Iris pigment epithelial cell (primary cell): Measurements from ENCODE around the gene MAGI1.

Source experiments
- DNase-seq: peaks from one replicate; pipeline ENCODE4 v3.0.0-alpha.2; 2011; ENCODE audit warnings: low read depth

Gene MAGI1

DNA sequence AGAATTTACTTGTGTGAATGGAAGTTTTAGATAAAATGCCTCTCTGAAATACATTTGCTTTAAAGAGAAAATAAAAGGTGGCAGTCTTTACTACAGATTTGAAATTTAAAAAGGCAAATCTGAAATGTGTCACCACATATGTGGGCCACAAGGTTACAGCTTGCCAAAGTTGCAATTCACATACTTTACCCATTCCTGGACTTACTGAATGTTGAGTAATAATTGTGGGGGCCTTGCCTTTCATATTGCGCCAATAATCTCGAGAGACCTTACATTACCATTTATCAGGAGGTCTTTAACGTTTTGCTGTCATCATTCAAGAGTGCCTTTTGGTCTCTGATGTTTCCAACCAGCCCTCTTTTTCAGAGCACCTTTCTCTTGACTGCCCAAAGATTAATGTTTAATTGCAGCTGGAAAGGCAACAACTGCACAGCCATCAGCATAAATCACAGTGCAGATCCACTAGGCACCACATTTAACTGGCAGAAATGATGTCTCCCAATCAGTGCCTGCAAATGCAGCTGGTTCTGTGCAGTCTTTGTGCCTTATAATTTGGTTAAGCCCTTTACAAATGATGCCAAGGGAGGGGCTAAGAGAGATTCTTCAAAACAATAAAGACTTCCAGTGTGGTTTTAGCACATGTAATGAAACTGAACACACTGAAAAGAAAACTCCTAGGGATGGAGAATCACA lies 206.8 kb downstream of the MAGI1 start:
- peak; percentile 86 for DNase-seq

DNA sequence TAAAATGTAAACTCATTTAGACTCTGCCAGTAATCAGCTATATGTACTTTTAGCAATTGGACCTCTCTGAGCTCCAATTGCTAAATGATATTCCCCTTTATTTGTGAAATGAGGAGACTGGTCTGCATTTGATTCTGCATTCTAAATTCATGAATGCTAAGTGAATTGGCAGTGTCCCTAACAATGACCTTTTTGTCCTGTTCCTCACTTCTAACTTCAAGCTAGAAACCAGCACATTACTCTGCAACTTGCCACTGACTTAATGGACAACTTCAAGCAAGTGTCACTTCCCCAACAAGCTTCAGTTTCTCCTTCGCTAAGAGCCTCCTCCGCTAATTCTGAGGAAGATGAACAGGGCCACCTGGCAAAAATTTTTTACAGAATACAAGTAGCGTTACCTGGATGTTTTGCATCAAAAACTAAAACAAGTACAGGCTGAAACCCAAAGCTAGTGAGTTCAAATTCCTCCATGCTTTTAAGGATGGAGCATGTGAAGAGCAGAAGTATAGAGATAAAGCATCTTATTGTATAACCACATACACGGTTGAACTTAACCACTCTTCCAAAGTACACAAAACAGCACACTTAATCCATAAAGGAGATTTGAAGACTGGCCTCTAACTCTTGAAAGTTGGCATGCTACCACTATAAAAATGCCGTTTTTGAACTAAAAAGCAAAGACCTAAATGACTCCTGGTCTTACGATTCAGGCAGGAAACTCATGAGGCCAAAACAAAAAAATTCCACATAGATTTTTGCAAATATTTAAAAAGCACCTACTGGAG lies 207.6 kb downstream of the MAGI1 start:
- DNase-seq, result peak; percentile 35

DNA sequence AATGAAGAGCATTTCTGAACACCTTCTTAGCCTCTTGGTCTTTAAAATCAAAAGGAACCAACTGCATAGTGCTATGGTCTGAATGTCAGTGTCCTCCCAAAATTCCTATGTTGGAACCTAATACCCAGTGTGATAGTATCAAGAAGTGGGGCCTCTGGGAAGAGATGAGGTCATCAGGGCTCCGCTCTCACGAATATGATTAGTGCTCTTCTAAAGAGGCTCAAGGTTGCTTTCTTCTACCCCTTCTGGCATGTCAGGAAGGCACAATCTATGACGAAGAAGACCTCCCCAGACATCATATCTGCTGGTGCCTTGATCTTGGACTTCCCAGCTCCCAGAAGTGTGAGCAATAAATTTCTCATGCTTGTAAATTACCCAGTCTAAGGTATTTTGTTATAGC lies 209.5 kb downstream of the MAGI1 start:
- DNase-seq, result no peak

DNA sequence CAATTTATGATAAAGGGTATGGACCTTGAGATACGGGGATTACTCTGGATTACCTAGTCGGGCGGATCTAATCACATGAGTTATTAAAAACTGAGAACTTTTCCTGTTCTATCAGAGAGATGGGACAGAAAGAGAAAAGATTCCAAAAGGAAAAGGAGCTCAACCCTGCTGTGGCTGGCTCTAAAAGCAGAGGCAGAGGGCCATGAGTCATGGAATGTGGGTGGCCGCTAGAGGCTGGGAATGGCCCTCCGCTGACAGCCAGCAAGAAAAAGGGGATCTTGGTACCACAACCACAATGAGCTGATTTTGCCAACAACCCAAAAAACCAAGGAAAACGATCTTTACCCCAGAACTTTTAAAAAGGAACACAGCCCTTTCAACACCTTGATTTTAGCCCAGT lies 210.0 kb downstream of the MAGI1 start:
- DNase-seq, result peak; percentile 46

DNA sequence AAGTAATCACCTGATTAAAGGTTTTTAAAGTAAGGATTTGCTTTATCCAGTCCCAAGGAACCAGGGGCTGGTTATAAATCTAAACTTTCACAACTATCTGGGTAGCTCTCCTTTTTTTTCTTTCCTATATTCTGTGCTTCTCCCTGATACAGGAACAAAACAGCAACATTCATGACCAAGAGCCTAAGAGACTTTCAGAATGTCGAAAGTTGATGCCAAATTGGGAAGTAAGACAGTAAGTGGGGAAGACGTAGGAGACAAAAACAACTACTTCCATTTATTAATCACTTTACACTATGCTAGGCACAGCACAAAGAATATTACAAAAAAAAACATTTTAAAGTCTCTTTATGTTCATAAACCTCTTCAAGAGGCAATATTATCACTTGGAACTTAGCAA lies 211.6 kb downstream of the MAGI1 start:
- DNase-seq, result no peak

DNA sequence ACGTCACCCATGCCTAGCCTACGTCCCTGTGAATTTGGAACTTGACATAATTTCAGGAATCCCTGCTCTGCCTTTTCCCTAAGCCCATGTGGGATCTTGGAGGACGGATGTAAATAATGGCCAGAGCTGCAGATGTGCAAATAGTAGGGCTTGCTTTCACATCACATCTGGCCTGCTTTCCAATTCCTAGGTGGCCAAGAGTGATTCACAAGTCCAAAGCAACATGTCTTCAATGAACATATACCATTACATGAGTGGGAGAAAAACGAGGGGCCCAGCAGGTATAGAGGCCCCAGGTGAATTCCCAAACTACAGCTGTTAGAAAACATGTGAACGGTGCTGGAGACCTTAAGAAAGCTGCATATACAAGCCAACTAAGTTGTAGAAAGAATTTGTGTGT lies 214.6 kb downstream of the MAGI1 start:
- DNase-seq, result no peak

DNA sequence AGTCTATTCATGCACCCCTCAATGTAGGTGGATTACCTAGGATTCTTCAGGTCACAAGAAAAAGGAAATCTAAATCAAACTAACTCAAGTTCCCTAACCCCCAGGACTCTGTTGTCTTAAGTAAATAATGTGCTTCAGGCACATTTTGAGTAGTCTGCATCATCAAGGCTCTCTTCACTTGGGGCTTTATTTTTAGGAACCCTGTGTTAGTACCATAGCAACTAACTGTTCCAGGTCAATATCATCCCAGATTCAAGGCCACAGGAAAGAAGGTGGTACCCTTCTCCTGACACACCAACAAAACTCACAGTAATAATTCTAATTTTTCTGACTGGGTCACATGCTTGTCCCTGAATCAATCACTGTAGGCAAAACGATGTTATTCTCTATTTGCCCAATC lies 218.1 kb downstream of the MAGI1 start:
- no peak for DNase-seq

DNA sequence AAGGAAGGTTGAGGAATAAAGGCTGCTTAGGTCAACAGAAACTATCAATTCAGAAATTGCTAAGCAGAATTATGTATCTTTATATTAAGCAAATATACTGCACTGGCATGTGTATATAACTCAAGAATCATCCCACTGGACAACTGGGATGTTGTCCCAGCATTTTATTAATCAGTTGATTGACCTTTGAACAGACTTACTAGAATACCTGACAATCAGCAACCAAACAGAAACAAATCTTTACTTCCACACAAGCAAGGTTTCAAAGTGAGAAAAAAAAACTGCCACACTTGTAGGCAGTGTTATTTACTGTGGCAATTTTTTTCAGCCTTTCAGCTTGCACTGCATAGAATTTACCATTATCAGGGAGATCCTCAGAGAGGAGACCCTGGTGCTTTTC lies 218.8 kb downstream of the MAGI1 start:
- DNase-seq, result no peak

DNA sequence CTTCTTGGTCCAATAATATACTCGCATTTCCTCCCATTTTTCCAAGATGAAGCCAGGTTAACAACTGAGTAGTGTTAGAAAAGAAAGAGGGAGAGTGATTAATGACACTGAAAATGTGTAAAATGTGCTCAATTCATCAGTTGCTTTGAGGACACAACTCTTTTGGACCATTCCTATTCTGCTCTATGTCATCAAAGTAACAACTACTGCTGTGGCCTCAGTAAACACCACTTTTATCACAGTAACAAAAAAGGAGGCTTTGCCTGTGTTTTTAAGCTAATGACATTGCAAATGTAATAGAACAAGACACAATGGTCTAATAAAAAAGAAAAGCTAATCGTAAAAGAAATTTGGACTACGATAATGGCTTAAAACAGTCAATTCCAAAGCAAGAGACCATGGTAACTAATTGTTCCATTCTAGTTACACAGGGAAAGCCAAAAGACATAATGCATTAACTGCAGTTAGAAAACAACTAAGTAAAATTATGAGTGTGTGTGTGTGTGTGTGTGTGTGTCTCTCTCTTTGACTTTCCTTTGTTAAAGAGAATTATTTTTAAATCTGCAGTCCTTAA lies 221.1 kb downstream of the MAGI1 start:
- no peak for DNase-seq

DNA sequence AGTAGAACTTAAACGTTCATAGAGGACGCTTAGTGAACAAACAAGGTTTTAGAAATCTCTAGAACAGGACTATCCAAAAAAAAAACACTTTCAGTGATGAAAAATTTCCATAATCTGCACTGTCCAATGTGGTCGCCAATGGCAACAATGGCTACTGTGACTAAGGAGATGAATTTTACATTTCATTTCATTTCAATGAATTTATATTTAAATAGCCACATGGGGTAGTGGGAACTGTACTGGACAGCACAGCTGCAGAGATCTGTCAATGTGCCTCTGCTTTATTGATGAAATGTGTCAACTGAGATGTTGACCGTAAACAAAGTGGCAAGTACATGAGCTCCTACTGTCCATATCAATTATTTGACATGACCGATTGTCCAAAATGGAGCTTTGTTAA lies 222.5 kb downstream of the MAGI1 start:
- no peak for DNase-seq

DNA sequence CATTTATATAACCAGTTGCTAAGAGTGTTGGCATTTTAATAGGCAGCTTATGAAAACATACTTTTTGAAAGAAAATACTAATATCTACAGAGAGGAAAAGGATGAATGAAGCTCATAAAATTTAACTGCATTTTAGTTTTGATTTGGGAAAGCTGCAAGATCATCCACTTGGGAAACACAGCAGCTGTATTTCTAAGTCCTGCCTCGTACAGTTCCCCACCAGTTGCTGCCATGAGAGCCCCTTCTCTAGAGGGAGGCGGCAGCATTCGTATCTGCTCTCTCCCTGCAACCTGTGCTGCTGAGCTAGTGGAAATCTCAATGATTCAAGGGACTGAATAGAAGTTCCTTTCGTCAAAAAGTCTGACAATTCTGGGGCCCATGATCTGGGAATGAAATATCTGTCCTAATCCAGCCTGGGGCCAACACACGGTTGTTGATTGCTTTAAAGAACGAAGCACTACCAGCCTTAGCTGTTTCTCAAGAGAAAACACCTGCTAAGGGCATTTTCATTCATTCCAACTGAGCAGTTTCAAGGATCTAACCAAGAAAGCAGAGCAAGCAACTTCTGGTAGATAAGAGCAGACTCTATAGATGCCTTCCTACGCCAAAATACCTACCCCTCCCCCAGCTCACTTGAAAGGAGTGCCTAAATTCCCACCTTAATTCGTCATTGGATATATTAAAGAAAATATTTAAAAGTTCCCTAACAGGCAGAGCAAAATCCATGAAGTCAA lies 223.7 kb downstream of the MAGI1 start:
- DNase-seq, result no peak

DNA sequence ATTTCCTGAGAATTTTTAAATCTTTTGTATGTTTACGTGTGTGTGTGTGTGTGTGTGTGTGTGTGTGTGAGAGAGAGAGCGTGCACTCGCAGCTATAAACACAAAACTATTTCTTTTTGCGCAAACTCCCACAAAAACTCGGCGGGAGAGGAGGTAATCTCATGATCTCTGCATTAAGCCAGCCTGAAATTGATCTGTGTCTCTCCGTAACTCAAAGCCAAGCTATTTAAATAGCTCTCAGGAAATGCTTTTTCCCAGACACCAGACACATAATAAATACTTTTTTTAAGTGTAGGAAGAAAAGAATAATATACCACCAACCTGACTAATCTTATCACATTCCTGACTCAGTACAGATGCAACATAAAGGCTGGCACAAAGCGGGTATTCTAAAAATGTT lies 226.8 kb downstream of the MAGI1 start:
- peak; percentile 53 for DNase-seq

DNA sequence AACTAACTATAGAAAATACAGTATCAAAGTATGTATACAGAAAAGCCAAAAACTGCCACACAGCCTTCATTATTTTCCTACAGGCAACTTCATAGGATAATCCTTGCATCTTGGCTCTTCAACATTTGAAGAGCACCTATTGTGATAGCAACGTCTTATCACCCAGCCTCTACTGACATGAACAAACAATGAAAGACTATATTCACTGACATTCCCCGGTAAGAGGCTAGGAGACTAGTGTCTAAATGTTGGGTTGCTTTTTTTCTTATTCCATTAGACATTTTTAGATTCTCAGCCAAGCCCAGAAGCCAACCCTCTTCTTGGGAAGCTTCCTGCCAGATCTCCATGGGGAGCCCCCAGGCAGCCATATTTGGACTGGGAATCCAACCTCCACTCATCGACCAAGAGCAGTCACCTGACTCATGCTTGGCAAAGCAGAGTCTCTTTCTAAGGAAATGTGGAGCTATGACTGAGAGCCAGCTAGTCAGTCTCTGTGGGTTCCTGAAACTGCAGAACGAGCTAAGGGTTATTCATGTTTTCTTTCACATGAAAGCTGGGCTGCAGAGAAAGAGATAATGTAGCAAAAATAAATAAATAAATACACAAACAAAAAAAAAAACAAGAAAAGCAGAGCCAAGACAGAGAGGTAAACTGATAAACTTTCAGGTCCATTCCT lies 227.5 kb downstream of the MAGI1 start:
- DNase-seq, result peak; percentile 58

DNA sequence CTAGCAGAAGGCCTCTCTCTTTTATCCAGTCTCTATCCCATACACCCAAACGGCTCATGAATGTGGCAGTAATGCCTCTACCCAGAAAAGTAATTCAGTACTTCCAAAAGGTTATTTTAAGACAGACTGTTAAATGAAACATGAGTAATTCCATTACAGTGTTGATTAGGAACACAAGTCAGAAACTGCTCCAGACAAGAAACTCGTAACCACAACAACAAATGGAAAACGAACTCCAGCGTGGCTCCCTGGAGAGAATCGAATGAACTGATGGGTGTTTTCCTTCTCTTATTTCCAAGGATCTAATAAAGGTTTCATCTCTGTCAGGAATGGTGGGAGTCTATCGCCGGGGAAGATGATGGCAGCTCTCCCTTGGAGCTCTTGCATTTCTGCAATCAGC lies 228.4 kb downstream of the MAGI1 start:
- DNase-seq, result no peak

DNA sequence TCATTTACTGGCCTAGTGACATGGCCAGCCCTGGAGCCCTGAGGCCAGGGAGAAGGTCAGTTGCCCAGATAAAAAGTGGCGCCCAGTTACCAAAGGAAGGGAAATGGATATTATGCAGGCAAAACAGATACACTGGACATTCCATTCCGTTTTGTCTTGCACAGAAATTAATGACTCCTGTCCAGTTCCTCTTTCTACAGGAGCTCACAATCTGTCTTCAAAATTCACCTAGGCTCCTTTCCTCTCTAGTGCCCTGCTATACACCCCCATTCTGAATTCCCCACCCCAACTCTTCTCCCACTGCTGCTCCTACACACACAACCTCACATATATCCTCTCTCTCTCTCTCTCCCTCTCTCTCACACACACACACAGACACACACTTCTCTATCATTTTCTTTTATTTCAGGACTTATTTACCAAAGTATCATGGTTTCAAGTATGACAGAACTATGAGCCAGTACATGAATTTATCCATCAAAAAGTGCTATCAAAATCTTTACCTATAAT lies 229.0 kb downstream of the MAGI1 start:
- DNase-seq, result no peak

DNA sequence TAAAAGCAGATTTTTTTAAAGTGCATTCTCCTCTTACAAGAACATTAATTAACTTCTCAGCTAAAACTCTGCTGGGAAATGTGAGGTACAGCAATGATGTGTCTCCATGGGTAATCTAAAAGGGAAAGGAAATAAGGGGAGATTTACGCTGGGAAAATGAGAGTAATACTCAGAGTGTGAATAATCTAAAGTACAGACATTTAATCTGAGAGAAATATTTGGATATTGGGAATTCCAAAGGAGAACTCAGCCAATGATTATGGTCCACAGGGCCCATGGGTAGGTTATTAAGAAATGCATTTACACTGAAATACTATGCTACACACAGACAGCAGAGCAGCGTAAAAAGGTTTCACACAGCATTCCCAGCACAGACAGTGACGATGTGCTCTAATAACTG lies 229.9 kb downstream of the MAGI1 start:
- DNase-seq, result no peak

DNA sequence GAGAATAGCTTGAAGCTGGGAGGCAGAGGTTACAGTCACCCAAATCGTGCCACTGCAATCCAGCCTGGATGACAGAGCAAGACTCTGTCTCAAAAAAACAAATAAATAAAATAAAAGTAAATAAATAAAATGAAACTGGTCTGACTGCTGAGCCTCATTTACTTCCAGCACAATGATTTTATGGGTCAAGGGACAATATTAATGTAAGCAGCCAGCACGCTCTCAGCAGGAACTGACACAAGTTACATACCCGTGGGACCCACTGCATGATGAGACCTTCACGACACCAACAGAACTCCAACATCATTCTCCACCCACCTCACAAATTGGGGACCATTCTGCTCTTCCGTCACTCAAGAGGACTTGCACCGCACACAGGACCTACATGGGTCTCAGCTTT lies 230.3 kb downstream of the MAGI1 start:
- no peak for DNase-seq

DNA sequence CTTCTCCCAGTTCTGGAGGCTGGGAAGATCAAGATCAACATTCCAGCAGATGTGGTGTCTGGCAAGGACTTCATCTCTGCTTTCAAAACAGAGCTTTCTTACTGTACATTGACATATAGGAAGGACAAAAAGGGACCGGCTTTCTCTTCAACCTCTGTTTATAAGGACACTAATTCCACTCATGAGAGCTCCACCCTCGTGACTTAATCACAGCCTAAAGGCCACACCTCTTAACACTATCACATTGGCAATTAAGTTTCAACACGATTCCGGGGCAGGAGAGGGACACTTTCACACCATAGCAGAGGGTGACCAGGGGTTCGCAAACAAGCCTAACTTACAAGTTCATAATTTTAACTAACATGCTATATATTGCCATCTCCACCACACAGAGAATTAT lies 231.5 kb downstream of the MAGI1 start:
- no peak for DNase-seq

DNA sequence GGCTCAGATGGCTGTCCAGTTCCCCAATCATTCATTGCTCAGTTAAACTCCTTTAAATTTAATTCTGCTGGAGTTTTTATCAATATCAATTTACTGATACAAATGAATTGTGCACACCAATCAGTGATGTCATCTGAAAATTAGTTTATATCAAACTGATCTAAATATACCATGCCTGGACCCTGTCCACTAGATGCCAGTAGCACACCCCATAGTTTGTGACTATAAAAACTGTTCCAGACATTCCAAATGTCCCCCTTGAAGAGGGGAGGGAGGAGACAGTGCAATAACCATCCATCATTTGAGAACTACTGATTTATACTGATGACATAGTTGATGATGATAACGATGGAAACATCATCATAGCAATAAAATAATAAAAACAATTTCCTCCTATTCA lies 232.1 kb downstream of the MAGI1 start:
- DNase-seq, result no peak

DNA sequence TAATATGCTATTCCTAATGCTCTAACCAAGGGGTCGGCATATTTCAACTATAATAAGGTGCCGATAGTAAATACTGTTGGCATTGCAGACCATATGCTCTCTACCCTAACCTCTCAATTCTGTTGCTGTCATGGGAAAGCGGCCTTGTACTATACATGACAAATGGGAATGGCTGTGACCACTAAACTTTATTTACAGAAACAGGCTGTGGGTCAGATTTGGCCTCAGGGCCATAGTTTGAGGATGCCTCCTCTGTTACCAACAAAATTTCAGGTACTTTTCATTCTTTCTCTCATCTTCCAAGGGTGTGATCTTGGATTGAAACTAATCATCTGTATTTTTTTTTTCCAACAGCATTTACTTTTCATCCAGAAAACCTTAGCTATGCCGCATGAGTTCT lies 242.0 kb downstream of the MAGI1 start:
- DNase-seq, result no peak

DNA sequence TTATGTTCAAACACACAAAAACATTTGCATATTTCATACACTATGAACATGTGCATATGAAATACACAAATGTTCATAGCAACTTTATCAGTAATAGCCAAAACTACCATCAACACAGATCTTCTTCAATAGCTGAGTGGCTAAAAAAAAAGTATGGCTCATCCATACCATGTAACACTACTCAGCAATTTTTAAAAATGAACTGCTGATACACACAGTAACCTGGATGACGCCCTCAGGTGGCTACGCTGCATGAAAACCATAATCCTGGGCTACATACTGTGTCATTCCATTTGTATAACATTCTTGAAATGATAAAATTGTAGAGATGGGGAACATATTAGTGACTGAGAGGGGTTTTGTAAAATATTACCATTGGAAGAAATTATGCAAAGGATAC lies 243.6 kb downstream of the MAGI1 start:
- no peak for DNase-seq
